ENCODE measurements around the gene PRSS27.

The PRSS27 gene

DNA sequence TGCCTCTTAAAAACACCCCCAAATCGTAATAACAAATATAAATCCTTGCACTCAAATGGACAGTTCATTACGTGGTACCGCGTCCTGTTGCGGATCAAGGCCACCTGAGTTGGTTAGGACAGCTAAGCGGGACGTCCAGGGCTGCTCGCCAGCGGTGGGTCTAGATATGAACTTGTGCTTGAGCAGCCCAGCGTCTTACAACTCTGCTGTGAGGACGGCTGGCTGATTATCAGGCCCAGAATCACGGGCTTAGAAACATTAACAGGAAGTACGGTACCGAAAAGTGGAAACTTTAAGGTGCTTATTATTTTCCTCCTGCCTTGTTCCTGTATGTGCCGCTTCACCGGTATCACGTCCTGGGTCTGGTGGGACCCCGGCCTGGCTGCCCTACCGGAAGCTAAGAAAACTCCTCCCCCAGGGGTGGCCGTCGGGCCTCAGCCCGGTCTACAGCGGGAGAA is 31.6 kb upstream of the PRSS27 start:
- DNase-seq (ENCODE audit: low read depth in 2 of 2): no peak

DNA sequence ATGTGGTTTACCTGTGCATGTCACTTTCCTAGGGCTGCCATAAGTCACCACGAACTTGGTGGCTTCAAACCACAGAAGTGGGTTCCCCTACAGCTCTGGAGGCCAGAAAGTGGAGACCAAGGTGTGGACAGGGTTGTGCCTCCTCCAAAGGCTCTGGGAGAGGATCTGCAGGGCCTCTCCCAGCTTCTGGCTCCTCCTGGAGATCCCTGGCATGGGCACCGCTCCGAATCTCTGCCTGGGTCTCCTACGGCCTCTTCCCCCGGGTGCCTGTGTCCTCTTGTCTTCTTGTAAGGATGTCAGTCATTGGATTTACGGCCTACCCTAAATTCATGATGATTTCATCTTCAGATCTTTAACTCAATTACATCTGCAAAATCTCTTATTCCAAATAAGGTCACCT is 29.9 kb upstream of the PRSS27 start:
- DNase-seq (ENCODE audit: low read depth in 2 of 2): no peak

DNA sequence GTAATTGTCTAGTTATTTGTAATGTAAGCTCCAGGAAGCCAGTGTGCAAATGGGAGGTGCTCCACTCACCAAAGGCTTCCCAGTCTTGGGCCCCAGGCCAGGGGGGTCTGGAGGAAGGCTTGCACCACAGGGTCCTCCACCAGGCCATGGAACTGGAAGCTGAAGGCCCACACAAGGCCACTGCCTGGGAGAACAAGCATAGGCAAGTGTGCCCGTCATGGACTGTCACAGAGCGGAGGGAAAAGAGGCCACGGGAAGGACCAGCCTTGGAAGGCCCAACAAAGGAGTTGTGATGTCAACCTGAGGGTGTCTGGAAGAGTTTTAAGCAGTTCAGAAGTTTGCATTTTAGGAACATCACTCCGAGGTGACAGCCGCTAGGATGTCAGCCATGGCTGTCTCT is 29.5 kb upstream of the PRSS27 start:
- no peak for DNase-seq (ENCODE audit: low read depth in 2 of 2)

DNA sequence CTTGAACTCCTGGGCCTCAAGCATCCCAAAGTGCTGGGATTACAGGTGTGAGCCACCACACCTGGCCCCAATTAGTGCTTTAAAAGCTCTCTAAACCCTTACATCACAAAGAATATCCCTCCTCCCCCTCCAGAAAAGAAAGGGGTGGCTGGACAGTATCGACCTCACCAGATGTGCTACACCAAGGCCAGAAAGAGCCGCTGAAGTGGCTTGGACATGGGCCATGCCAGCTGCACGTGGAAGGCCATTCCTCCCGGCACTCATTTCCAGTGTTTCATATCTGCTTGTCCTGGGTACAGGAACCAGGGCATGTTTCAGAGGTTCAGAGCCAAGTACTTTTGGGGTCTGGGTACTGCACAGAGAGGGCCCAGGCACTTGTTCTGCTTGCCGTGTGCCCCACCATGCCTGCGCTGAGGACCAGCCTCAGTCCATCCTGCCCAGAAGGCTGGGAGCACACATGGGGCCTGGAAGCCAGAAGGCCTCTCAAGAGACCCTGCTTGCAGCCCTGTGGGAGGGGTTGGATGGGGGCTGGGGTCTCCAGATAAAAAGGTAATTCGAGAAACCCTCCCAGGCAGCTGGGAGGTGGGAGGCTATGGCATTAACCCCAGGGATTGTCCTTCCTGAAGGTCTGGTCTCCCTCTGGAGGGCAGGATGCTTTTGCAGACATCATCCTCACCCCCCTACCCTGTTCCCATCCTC is 28.9 kb upstream of the PRSS27 start:
- no peak for DNase-seq (ENCODE audit: low read depth in 2 of 2)

DNA sequence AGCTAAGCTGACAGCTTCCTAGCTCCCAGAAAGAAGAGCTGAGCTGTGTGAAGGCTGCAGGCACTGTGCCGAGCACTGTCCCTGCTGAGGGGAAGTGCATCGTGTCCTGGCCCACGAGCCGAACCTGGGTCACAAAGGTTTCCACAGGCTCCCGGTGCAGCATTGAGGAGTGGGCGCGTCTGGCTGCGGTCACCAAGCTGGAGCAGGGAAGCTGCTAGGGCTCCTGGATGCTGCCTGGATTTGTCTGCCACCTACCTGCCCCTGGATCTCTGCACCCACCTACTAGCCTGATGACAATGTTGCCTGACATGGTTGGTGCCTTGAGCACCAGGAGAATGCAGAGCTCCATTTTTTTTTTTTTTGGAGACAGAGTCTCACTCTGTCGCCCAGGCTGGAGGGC is 25.9 kb upstream of the PRSS27 start:
- no peak for DNase-seq (ENCODE audit: low read depth in 2 of 2)

DNA sequence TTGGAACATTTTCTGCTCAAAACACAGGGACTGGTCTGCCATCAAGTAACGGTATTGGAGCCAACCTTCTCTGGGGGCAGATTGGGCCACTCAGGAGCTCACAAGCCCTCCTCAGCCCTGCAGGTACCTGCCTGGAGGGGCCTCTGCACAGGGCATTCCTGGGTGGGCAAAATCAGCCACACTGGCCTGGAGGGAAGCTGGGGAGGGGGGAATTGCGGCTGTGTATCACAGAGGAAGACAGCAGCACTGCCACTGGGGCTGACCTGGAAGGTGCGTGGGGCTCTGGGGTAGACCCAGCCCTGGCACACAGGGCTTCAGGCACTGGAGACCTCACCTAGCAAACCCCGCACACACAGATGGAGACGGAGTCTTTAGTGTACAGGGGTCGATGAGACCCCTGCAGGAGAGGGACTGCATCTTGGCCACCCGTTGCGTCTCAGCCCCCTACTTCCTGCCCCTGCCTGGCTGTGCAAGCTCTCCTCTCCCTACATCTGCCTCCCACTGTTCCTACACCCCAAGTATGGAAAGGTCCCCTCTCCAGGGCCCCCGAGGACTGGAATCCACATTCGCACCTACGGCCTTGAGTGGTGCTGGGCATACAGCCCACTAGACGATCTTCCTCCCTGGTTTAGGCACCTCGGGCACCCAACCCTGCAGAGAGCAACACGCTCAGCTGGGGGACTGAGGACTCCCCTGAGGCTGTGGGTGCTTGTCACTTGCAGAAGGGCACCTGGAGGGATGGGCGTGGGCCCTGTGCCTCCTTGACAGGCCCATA is 25.3 kb upstream of the PRSS27 start:
- DNase-seq (ENCODE audit: low read depth in 2 of 2): no peak

DNA sequence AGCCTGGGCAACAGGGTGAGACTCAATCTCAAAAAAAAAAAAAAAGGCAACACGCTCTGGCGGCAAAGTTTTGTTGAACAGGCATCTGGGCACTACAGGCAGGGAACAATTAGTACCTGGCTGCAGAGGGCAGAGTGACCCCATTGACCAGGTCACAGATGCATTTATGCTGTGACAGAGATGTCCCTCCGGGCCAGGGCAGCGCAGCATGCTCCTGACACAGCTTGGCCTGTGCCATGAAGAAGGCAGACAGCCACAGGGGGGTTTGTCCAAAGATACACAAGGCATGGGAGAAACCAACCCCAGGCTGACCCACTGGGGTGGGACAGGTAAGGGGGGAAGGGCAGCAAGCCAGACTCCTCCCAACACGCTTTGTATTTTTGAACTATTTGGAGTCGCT is 24.7 kb upstream of the PRSS27 start:
- no peak for DNase-seq (ENCODE audit: low read depth in 2 of 2)

DNA sequence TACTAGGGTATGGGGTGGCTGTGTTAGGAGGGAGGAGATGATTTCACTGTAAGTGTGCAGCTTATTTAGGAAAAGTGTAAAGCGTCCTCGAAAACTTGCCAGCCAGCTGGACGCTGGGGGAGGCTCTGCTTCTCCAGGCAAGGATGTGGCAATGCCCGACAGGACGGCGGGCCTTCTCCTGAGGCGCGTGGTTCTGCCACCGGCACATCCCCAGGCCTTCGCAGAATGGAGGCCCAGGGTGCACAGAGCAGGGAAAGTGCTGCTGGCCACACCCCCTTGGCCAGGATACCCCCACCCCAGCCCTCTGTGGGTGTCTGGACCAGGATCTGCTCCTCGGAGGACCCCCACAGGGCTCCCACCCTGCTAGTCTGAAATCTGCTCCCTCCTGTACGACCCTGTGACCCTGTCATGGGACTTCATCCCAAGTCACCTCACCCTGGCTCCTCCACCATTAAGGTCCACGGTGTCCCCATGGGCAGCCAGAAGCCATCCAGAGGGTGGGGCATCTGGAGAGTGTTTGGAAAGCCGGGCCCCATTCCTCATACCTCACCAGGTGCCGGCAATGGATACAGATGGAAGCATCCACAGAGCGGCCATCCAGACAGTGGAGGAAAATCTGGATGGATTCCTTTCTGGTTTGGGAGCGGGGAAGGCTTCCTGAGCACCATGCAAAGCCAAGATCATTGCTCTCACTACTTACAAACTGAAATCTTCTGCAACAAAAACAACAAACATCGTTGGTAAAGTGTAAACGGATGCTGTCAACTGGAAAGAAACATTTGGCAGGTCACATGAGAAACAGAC is 23.2 kb upstream of the PRSS27 start:
- DNase-seq (ENCODE audit: low read depth in 2 of 2): no peak

DNA sequence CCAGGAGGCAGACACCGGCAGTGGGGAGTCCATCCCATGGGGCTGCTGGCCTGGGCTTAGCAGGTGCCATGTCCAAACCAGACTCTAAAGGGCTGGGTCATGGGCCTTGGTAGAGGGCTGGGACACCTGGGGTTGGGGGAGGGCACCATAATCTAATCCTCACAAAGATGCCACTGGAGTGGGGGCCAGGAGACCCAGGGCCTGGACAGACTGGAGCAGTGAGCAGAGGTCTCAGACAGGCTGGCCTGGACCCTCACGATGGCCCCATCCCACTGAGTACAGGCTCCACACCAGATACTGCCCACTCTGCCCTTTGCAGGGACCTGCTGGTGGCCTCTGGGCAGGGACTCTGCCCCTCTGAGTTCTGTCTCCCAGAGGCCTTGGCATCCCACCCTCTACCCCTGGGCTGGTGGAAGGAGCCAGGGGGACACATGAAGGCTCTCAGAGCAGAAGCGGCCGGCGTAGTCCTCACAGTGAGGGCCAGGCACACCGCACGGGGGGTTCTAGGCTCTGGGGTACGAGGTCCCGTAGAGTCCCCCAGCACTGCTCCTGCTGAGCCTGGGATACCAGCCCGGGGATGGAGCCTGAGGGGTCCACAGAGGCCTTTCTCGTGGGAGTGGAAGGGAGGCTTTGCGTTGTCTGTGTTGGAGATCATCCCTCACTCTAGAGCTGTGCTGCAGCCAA is 22.4 kb upstream of the PRSS27 start:
- no peak for DNase-seq (ENCODE audit: low read depth in 2 of 2)

DNA sequence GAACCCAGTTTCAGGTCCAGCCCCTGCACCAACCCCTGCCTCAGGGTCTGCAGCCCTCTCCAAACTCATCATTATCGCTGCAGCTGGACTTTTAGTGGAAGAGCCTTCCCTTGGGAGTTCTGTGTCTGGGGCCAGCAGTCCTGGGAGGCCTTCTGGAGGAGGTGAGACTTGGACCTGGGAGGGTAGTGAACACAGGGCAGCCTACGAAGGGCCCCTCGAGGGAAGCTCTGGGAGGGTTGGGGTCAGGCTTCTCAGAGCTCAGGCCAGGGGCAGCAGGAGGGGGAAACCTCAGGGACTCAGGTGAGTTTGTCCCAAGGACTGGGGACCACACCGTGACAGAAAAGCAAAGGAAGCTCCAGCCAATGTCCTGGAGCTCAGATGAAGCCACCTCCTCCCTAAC is 21.1 kb upstream of the PRSS27 start:
- no peak for DNase-seq (ENCODE audit: low read depth in 2 of 2)

DNA sequence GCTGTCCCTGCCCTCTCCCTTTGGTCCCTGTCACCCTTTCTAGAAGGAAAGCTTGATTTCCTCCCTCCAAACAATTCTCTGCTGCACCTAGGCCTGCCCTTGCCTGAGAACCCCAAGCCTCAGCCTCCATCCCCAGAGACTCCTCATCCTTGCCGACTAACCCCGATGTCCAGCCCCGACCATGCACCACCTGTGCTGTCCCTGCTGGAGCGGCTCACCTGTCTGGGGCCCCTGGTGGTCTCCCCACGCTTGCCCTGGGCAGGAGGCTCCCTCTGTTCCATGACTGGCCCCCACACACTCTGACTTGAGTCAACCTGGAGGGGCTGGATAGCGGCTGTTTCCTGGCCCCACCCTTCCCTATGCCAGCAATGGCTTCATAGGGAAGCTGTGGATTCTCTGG is 20.5 kb upstream of the PRSS27 start:
- DNase-seq (ENCODE audit: low read depth in 2 of 2): no peak

DNA sequence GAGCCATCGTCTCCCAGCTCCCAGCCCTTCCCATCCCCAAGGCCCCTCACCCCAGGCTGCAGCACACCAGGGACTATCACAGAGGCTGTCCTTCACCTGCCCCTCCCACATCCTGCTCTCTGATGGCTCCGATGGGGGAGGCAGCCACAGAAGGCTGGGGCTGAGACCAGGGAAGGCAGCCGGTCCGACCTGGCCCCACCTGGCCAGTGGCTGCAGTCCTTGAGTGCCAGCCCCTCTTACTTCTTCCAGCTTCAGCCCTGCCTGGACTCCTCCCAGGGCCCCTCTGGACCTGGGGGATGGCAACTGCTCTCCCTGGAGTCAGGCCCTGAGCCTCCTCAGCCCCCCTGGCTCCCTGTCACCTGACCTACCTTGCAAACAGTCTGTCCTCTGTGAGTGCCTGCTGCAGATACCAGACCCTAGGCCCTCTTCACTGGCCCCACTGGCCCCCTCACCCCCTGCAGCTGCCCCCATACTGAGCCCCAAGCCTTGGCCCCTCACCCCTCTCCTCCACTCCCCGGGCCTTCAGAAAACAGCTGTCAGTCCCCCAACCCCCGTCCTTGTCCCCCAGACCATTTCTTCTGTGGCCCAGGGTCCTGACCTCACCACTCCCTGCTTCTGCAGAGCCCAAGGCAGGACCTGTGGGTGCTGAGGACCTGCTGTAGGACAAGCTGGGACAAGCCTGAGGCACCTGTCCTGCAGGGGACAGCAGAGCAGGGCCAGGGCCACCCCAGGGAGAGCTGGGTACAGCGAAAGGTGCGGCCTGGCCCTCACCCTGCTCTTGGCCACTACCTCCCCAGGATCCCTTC is 19.8 kb upstream of the PRSS27 start:
- DNase-seq (ENCODE audit: low read depth in 2 of 2): no peak

DNA sequence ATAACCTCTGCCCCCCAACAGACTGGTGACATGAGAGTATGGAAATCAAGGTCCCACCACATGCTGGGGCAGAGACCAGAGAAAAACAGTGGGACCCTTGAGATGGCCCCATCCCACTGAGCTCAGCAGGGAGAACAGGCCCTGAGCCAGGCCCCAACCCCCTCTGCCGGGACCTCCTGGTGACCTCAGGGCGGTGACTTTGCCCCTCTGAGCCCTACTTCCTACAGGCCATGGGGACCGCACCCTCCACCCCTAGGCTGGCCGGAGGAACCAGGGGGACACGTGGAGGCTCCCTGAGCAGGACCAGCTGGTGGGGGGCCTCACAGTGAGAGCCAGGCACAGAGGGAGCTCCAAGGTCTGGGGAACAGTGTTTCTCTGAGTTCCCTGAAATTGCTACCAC is 18.6 kb upstream of the PRSS27 start:
- no peak for DNase-seq (ENCODE audit: low read depth in 2 of 2)

DNA sequence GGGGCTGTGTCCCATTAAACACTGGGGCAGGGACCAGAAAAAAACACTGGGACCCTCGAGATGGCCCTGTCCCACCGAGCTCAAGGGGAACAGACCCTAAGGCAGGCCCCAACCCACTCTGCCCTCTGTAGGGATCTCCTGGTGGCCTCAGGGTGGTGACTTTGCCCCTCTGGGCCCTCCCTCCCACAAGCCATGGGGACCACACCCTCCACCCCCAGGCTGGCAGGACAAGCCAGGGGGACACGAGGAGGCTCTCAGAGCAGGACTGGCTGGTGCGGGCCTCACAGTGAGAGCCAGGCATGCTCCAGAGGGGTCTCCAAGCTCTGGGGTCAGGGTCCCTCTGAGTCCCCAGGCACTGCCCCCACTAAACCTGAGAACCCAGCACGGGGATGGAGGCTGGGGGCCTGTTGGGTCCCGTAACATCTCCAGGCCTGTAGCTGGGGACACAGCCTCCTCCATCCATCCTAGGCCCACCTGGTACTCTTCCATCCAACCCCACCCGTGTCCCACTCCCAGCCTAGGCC is 17.9 kb upstream of the PRSS27 start:
- no peak for DNase-seq (ENCODE audit: low read depth in 2 of 2)

DNA sequence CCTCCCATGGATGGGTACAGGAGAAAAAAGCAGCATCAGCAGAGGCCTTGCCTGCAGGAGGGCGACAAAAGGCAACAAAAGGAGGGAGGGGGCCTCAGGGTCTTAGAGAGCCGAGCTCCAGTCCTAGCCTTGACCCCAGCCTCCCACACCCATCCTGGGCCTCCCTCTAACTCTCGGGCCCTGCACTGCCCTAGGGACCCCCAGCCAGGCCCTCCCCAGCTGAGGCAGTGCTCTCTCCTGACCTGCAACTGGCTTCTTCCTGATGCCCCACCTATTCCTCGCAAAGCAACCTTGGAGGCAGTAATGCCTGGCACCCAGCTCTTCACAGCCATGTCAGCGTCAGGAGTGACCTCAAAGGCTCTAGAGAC is 17.2 kb upstream of the PRSS27 start:
- DNase-seq (ENCODE audit: low read depth in 2 of 2): no peak

DNA sequence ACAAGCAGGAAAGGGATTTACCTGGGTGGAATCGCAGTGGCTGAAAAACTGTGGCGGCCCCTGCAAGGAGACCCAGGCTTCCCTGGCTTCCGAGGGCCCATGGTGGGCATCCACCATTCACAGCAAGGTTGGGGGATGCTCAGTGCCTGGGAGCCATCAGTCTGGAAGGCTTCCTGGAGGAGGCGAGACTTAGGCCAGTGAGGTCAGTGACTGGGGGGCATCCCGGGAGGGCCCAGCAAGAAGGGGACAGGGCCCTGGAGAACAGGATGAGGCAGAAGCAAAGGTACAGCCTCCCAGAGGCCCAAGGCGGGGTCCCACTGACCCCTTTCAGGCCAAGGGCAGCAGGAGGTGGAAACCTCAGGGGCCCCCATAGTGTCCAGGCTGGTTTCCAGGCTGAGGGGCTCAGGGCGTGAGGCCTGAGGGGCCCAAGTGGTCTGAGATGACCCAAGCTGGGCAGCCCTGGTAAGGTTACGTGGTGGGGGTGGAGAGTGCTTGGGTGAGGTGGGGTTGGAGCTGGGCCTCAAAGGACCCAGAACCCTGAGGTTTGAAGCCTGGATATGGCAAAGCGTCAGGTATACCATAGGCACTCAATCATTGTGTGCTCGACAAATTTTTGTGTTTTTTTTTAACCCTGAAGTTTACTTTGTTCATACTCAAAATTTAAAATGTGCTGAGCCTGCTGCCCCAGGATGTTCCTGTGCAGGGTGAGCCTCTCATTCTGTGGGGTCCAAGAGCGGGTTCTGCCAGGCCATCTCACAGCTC is 16.6 kb upstream of the PRSS27 start:
- DNase-seq (ENCODE audit: low read depth in 2 of 2): no peak

DNA sequence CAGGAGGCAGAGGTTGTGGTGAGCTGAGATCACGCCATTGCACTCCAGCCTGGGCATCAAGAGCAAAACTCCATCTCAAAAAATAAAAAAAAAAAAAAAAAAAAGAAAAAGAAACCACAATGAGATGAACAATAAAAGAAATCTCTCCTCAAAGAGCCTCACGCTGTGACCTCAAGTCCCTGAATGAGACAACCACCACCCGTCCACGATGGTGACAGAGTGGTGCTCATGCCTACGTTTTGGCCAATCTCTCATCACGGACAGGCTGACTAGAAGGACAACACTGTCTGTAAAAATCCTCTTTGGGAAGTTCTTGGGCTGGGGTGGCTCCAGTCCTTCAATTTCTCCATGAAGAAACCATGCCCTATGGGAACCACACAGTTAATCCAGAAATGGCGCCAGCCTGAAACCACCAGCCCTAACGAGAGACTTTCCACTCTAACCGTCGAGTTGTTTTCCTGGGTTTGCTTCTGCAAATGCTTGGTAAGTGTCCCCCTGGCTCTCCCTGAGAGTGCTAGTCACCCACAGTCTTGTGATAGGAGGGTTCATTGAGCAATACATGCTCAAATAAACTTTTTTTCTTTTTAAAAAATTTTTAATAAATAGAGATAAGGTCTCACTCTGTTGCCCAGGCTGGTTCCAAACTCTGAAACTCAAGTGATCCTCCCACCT is 15.0 kb upstream of the PRSS27 start:
- no peak for DNase-seq (ENCODE audit: low read depth in 2 of 2)

DNA sequence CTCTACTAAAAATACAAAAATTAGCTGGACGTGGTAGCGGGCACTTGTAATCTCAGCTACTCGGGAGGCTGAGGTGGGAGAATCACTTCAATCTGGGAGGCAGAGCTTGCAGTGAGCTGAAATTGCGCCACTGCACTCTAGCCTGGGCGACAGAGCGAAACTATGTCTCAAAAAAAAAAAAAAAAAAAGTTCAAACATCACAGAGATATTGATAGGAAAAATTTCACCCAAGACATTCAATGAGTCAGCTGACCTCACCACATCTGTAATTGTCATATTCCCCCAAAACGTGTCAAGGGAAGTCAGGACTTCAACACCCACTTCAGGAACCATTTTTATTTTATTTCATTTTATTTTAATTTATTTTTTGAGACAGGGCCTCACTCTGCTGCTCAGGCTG is 8.0 kb upstream of the PRSS27 start:
- DNase-seq (ENCODE audit: low read depth in 2 of 2): no peak

DNA sequence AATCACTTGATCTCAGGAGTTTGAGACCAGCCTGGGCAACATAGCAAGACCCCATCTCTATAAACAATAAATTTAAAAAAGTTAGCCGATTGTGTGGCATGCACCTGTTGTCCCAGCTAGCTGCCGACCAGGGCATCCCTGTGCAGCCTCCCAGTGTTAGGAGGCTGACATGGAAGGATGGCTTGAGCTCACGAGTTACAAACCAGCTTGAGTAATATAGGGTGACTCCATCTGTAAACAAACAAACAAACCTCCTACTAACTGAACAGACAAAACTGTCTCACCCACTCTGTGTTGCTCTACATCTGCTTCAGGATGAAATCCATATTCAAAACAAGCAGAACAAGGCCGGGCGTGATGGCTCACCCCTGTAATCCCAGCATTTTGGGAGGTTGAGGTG is 6.9 kb upstream of the PRSS27 start:
- no peak for DNase-seq (ENCODE audit: low read depth in 2 of 2)
